Fibroblast of the conjunctiva (primary cell): ENCODE data around the gene GPR17.

ENCODE experiments used
- DNase-seq: peaks from one replicate; pipeline ENCODE4 v3.0.0-alpha.2; 2010; ENCODE audit warnings: low read depth

The GPR17 gene

GRCh38 chr2:127645395-127646291 is at the start of gene GPR17:
Gene GPR17, plus strand, starts transcription at chr2:127646153. Its CDS starts 4,583 bp downstream, at chr2:127650736.
- no peak for DNase-seq

- no peak for DNase-seq
These were observed 49.5 kb upstream of the GPR17 start for GRCh38 chr2:127596311-127597045.

- no peak for DNase-seq
These were observed 48.6 kb upstream of the GPR17 start for GRCh38 chr2:127597046-127597983.

- no peak for DNase-seq
These were observed 48.0 kb upstream of the GPR17 start for GRCh38 chr2:127597984-127598380.

GRCh38 chr2:127598711-127599110 is 47.2 kb upstream of the GPR17 start:
- DNase-seq: no peak

- no peak for DNase-seq
These were observed 46.7 kb upstream of the GPR17 start for GRCh38 chr2:127599211-127599610.

GRCh38 chr2:127604986-127605385 is 41.0 kb upstream of the GPR17 start:
- no peak for DNase-seq

- no peak for DNase-seq
These were observed 40.2 kb upstream of the GPR17 start for GRCh38 chr2:127605691-127606263.

GRCh38 chr2:127606625-127607398 is 39.1 kb upstream of the GPR17 start:
- DNase-seq: no peak

GRCh38 chr2:127607399-127607908 is 38.5 kb upstream of the GPR17 start:
- no peak for DNase-seq

- no peak for DNase-seq
These were observed 37.6 kb upstream of the GPR17 start for GRCh38 chr2:127608061-127609030.

- DNase-seq: no peak
These were observed 36.8 kb upstream of the GPR17 start for GRCh38 chr2:127609031-127609751.

GRCh38 chr2:127609818-127610217 is 36.1 kb upstream of the GPR17 start:
- no peak for DNase-seq

GRCh38 chr2:127610561-127610960 is 35.4 kb upstream of the GPR17 start:
- DNase-seq: no peak

GRCh38 chr2:127611076-127611925 is 34.7 kb upstream of the GPR17 start:
- DNase-seq: no peak

GRCh38 chr2:127612111-127612822 is 33.7 kb upstream of the GPR17 start:
- no peak for DNase-seq

- DNase-seq: no peak
These were observed 31.7 kb upstream of the GPR17 start for GRCh38 chr2:127614246-127614645.
